ENCODE data around the gene GFER. TPM values are rescaled to one million over a fixed set of nuclear protein-coding genes. Genes with fewer than 3 reads are reported as not detected.
A peak's percentile ranks its signal among the peaks of the same experiment; 100 is the strongest.
"Not testable (repeated sequence)": the region's sequence is repeated elsewhere in the genome, so short reads cannot be mapped to it uniquely, and the experiment has no call there.

The GFER gene
- 23.1 TPM for total RNA-seq
- long read RNA-seq, transcript GFER-201 (3 exons, 2,345 nt), result major isoform, 21 of 31 reads
- long read RNA-seq, partial matches to known transcripts, result 0 of 31 reads
- long read RNA-seq, other reads (novel, unspliced or antisense), result 8 of 31 reads

- H3K4me3 ChIP-seq, result peak within 1 kb of the TSS; percentile 89
- intact Hi-C loops (cut with DNase I), result no loop called here
- ATAC-seq (peak; percentile 91), DNase-seq (peak; percentile 96)
- peak; percentile 44 for TF ChIP-seq CTCF (IDR thresholded peaks at IDR 0.05)
- peaks cover 35% of the 10 kb centered on the region for H3K27me3 ChIP-seq
- H3K27ac ChIP-seq, result peak within 1 kb of the TSS; percentile 87
- H3K9me3 ChIP-seq, result no peaks in the 10 kb centered on the region
- H3K36me3 ChIP-seq, result peaks cover 20% of the 10 kb centered on the region
- peaks cover 19% of the 10 kb centered on the region for H3K4me1 ChIP-seq
These were observed at the start of gene GFER for GRCh38 chr16:1983544-1984346. TSS of gene GFER (plus strand) at chr16:1984193. CDS start at chr16:1984219, 26 bp downstream.

GRCh38 chr16:1936945-1937479 lies 47.0 kb upstream of the GFER start:
- H3K4me3 ChIP-seq, result no peak overlapping the region
- H3K27me3 ChIP-seq, result no peaks in the 10 kb centered on the region
- H3K36me3 ChIP-seq, result peaks cover 28% of the 10 kb centered on the region
- peaks cover 13% of the 10 kb centered on the region for H3K4me1 ChIP-seq
- intact Hi-C loops (cut with DNase I), result no loop called here
- TF ChIP-seq CTCF (IDR thresholded peaks at IDR 0.05), result no peak
- DNase-seq (no peak), ATAC-seq (no peak)
- H3K9me3 ChIP-seq, result no peaks in the 10 kb centered on the region
- H3K27ac ChIP-seq, result no peak overlapping the region

GRCh38 chr16:1938316-1938715 lies 45.7 kb upstream of the GFER start:
- ATAC-seq, result peak; percentile 15
- no peaks in the 10 kb centered on the region for H3K27me3 ChIP-seq
- TF ChIP-seq CTCF (IDR thresholded peaks at IDR 0.05), result no peak
- no peaks in the 10 kb centered on the region for H3K9me3 ChIP-seq
- no peak overlapping the region for H3K4me3 ChIP-seq
- H3K4me1 ChIP-seq, result peaks cover 19% of the 10 kb centered on the region
- peaks cover 28% of the 10 kb centered on the region for H3K36me3 ChIP-seq
- intact Hi-C loops (cut with DNase I), result no loop called here
- DNase-seq, result no peak
- H3K27ac ChIP-seq, result peak overlapping the region; percentile 36

- Histone ChIP-seq H3K27me3 (no peaks in the 10 kb centered on the region), H3K4me3 (no peak overlapping the region), H3K36me3 (peaks cover 28% of the 10 kb centered on the region), H3K9me3 (no peaks in the 10 kb centered on the region), H3K27ac (peak overlapping the region; percentile 36), H3K4me1 (peaks cover 19% of the 10 kb centered on the region)
- ATAC-seq, result no peak
- TF ChIP-seq CTCF (IDR thresholded peaks at IDR 0.05), result no peak
- intact Hi-C loops (cut with DNase I), result no loop called here
- DNase-seq, result no peak
These were observed 45.1 kb upstream of the GFER start for GRCh38 chr16:1938910-1939309.

- H3K27ac ChIP-seq; H3K4me3 ChIP-seq; DNase-seq; intact Hi-C loops (cut with DNase I); H3K27me3 ChIP-seq; ATAC-seq; H3K9me3 ChIP-seq: not testable (repeated sequence)
- H3K36me3 ChIP-seq, result peaks cover 28% of the 10 kb centered on the region
- peaks cover 19% of the 10 kb centered on the region for H3K4me1 ChIP-seq
These were observed 44.2 kb upstream of the GFER start for GRCh38 chr16:1939833-1940232.
